ENCODE measurements around the gene GOLGA5. TPM values are rescaled to one million over a fixed set of nuclear protein-coding genes. Genes with fewer than 3 reads are reported as not detected.
"Not testable (repeated sequence)": the region's sequence is repeated elsewhere in the genome, so short reads cannot be mapped to it uniquely, and the experiment has no call there.

The GOLGA5 gene
- total RNA-seq, 1 donor from 2014 or later, result 31.5 TPM

GRCh38 chr14:92778868-92779565, 15.1 kb upstream of the GOLGA5 start:
- DNase-seq (ENCODE audit: low spot score), result not testable (repeated sequence)

GRCh38 chr14:92780444-92781232, 13.5 kb upstream of the GOLGA5 start:
- DNase-seq (ENCODE audit: low spot score), result no peak

- DNase-seq (ENCODE audit: low spot score), result no peak
These were observed 12.8 kb upstream of the GOLGA5 start for GRCh38 chr14:92781350-92781749.

- DNase-seq (ENCODE audit: low spot score), result peak; percentile 78
These were observed 10.2 kb upstream of the GOLGA5 start for GRCh38 chr14:92783813-92784431.

GRCh38 chr14:92785667-92786426, 8.3 kb upstream of the GOLGA5 start:
- peak; percentile 54 for DNase-seq (ENCODE audit: low spot score)

GRCh38 chr14:92786427-92786756, 7.7 kb upstream of the GOLGA5 start:
- no peak for DNase-seq (ENCODE audit: low spot score)

- DNase-seq (ENCODE audit: low spot score), result no peak
These were observed 6.6 kb upstream of the GOLGA5 start for GRCh38 chr14:92787554-92787953.

- DNase-seq (ENCODE audit: low spot score), result no peak
These were observed 4.5 kb upstream of the GOLGA5 start for GRCh38 chr14:92789457-92790089.

- peak; percentile 9 for DNase-seq (ENCODE audit: low spot score)
These were observed 1.2 kb upstream of the GOLGA5 start for GRCh38 chr14:92792885-92793284.

- DNase-seq (ENCODE audit: low spot score), result no peak
These were observed 439 bp downstream of the GOLGA5 start for GRCh38 chr14:92794547-92794941.

- no peak for DNase-seq (ENCODE audit: low spot score)
These were observed 856 bp downstream of the GOLGA5 start for GRCh38 chr14:92794961-92795360.

- no peak for DNase-seq (ENCODE audit: low spot score)
These were observed 4.0 kb downstream of the GOLGA5 start for GRCh38 chr14:92797935-92798653.

GRCh38 chr14:92798811-92799210, 4.7 kb downstream of the GOLGA5 start:
- no peak for DNase-seq (ENCODE audit: low spot score)

GRCh38 chr14:92800012-92800411, 5.9 kb downstream of the GOLGA5 start:
- DNase-seq (ENCODE audit: low spot score), result no peak

- no peak for DNase-seq (ENCODE audit: low spot score)
These were observed 6.4 kb downstream of the GOLGA5 start for GRCh38 chr14:92800525-92800924.

- DNase-seq (ENCODE audit: low spot score), result no peak
These were observed 7.8 kb downstream of the GOLGA5 start for GRCh38 chr14:92801917-92802316.

- no peak for DNase-seq (ENCODE audit: low spot score)
These were observed 8.6 kb downstream of the GOLGA5 start for GRCh38 chr14:92802678-92803077.

GRCh38 chr14:92813201-92813600, 19.1 kb downstream of the GOLGA5 start:
- DNase-seq (ENCODE audit: low spot score), result no peak

- no peak for DNase-seq (ENCODE audit: low spot score)
These were observed 25.0 kb downstream of the GOLGA5 start for GRCh38 chr14:92819011-92819597.
